ENCODE data around the gene SLC16A5.
"Not testable (repeated sequence)": the region's sequence is repeated elsewhere in the genome, so short reads cannot be mapped to it uniquely, and the experiment has no call there.

Gene SLC16A5

GRCh38 chr17:75087558-75088453, at the start of gene SLC16A5:
Gene SLC16A5, plus strand, starts transcription at chr17:75087954. Its CDS starts 5,683 bp downstream, at chr17:75093637.
- H3K4me3 ChIP-seq (replicated peaks; ENCODE audit: low read depth, low read length) = peak within 1 kb of the TSS; percentile 25
- no peaks in the 10 kb centered on the region for H3K36me3 ChIP-seq (ENCODE audit: control insufficient read depth, insufficient read depth, low read length)
- H3K27me3 ChIP-seq (replicated peaks; ENCODE audit: control insufficient read depth, insufficient read depth, low read length) = no peaks in the 10 kb centered on the region; the same call in 1 of the 2 replicates
- TF ChIP-seq CTCF (IDR thresholded peaks at IDR 0.05; ENCODE audit: insufficient read depth, low read length, poor library complexity, severe bottlenecking) = no peak
- no peak for DNase-seq (ENCODE audit: extremely low read depth, insufficient read length)

- DNase-seq (ENCODE audit: extremely low read depth, insufficient read length) = no peak
- Histone ChIP-seq H3K36me3 (ENCODE audit: control insufficient read depth, insufficient read depth, low read length) (peaks cover 4% of the 10 kb centered on the region), H3K4me3 (replicated peaks; ENCODE audit: low read depth, low read length) (no peak overlapping the region)
These were observed 48.5 kb upstream of the SLC16A5 start for GRCh38 chr17:75039238-75039637.

GRCh38 chr17:75041656-75042280, 46.0 kb upstream of the SLC16A5 start:
- Histone ChIP-seq H3K27me3 (replicated peaks; ENCODE audit: control insufficient read depth, insufficient read depth, low read length) (no peaks in the 10 kb centered on the region), H3K4me3 (replicated peaks; ENCODE audit: low read depth, low read length) (no peak overlapping the region), H3K36me3 (ENCODE audit: control insufficient read depth, insufficient read depth, low read length) (peaks cover 4% of the 10 kb centered on the region)
- TF ChIP-seq CTCF (IDR thresholded peaks at IDR 0.05; ENCODE audit: insufficient read depth, low read length, poor library complexity, severe bottlenecking) = no peak
- DNase-seq (ENCODE audit: extremely low read depth, insufficient read length) = no peak

More at GRCh38 chr17:75039238-75039637, 48.5 kb upstream of the SLC16A5 start:
- no peak for TF ChIP-seq CTCF (IDR thresholded peaks at IDR 0.05; ENCODE audit: insufficient read depth, low read length, poor library complexity, severe bottlenecking)
- no peaks in the 10 kb centered on the region for H3K27me3 ChIP-seq (replicated peaks; ENCODE audit: control insufficient read depth, insufficient read depth, low read length)

- not testable (repeated sequence) for H3K36me3 ChIP-seq (ENCODE audit: control insufficient read depth, insufficient read depth, low read length); DNase-seq (ENCODE audit: extremely low read depth, insufficient read length); H3K4me3 ChIP-seq (replicated peaks; ENCODE audit: low read depth, low read length); H3K27me3 ChIP-seq (replicated peaks; ENCODE audit: control insufficient read depth, insufficient read depth, low read length)
These were observed 44.0 kb upstream of the SLC16A5 start for GRCh38 chr17:75043789-75044188.

- no peak for DNase-seq (ENCODE audit: extremely low read depth, insufficient read length)
- H3K4me3 ChIP-seq (replicated peaks; ENCODE audit: low read depth, low read length) = no peak overlapping the region
- H3K36me3 ChIP-seq (ENCODE audit: control insufficient read depth, insufficient read depth, low read length) = peaks cover 2% of the 10 kb centered on the region
- H3K27me3 ChIP-seq (replicated peaks; ENCODE audit: control insufficient read depth, insufficient read depth, low read length) = no peaks in the 10 kb centered on the region
- TF ChIP-seq CTCF (IDR thresholded peaks at IDR 0.05; ENCODE audit: insufficient read depth, low read length, poor library complexity, severe bottlenecking) = no peak
These were observed 43.0 kb upstream of the SLC16A5 start for GRCh38 chr17:75044716-75045115.

GRCh38 chr17:75045946-75046406, 41.8 kb upstream of the SLC16A5 start:
- DNase-seq (ENCODE audit: extremely low read depth, insufficient read length); H3K36me3 ChIP-seq (ENCODE audit: control insufficient read depth, insufficient read depth, low read length); H3K27me3 ChIP-seq (replicated peaks; ENCODE audit: control insufficient read depth, insufficient read depth, low read length): not testable (repeated sequence)
- peak overlapping the region; percentile 100 for H3K4me3 ChIP-seq (replicated peaks; ENCODE audit: low read depth, low read length)
